Measurements from ENCODE around the gene LRRC38.

LRRC38 gene

DNA sequence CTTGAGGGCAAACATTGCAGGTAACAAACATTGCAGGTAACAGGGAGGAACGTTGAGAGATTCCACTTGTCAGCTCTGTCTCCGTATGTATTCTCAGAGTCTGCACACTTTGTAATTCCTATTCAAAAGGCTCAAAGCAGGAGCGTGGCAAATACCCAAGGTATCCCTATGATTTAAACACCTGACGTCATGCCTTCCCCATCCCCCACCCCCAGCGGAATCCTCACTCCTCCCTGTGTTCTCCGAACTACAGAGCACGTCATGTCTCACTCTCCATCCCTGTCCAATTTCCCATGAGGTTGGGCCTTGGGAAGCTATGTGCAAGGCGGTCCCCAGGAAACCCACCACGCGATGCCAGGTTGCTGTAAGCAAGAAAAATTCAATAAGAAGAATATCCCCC is 2.8 kb upstream of the LRRC38 start:
- no peak for DNase-seq (ENCODE audit: low read depth)

DNA sequence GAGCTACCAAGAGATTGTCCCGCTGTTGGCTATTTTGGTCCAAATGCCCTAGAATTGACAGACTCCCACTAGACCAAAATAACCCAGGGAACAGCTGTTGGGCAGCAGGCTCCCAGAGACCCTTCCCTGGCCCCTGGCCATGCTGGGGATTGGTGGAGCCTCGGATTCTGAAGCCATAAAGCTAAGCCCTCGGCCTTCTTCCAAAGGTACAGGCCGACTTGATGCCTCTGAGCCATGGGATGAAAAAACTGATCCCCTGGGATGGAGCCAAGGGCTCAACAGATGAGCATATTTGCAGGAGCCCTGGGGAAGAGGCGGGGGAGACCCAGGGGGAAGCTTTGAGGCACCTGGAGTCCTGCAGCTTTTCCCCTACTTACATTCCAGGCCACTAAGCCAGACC is 1.0 kb upstream of the LRRC38 start:
- no peak for DNase-seq (ENCODE audit: low read depth)

DNA sequence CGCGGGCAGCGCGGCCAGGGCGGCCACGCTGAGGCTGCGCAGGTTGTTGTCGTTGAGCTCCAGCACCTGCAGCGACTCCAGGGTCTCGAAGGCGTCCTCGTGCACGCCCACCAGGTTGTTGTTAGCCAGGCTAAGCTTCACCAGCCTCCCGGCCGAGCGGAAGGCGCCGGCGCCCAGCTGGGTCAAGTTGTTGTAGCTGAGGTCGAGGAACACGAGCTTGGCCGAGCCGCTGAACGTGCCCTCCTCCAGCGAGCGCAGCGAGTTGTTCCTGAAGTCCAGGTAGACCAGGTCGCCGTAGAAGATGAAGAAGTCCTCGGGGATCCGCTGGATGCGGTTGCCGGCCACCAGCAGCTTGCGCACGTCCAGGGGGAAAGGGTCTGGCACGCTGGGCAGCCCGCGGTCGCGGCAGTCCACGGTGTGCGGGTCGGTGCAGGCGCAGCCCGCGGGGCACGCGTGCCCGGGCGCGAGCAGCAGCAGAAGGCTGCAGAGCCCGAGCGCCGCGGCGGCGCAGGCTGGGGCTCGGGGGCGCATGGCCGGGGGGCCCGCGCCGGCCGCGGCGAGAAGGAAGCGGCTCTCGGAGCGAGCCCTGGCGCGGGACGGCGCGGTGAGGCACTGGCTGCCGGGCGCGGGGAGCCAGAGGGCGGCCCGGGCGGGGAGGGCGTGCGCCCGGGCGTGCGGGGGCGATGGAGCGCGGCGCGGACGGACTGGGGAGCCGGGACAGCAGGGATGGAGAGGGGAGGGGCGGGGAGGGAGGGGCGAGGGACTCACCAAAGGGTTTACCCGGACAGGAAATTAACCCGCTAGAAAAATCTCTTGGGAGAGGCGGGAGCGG is 524 bp downstream of the LRRC38 start:
- no peak for DNase-seq (ENCODE audit: low read depth)

DNA sequence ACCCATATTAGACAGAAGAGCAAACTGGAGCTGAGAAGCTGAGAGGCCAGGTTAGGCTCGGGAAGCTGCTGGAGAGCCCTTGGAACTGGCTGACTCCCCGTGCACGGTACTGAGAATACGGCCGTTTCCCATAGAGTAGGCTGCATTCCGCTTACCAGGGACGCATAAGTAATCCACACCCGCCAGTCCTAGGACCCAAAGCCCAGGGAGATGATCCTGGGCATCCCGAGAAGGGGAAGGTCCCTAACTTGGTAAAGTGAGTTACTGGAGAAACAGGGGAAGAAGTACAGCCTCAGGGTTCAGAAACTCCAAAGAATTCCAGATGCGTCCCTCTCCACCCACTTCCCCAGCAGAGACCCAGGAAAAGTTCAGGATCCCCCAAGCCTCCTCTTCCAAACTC is 1.3 kb downstream of the LRRC38 start:
- no peak for DNase-seq (ENCODE audit: low read depth)

DNA sequence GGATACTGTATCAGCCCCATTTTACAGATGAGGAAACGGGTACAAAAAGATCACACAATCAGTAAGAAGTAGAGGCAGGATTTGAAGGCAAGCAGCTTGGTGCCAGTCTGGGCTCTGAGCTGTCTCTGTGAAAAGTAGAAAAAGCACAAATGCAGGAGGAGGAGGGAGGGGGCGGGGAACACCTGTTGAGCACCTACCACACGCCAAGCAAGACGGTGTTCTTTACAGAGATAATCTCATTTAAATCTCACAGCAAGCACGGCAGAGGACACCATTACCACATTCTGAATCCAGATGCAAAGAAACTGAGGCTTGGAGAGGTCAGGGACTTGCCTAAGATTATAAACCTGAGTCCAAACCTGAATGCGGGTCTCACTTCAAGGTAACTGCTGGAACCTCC is 3.3 kb downstream of the LRRC38 start:
- no peak for DNase-seq (ENCODE audit: low read depth)

DNA sequence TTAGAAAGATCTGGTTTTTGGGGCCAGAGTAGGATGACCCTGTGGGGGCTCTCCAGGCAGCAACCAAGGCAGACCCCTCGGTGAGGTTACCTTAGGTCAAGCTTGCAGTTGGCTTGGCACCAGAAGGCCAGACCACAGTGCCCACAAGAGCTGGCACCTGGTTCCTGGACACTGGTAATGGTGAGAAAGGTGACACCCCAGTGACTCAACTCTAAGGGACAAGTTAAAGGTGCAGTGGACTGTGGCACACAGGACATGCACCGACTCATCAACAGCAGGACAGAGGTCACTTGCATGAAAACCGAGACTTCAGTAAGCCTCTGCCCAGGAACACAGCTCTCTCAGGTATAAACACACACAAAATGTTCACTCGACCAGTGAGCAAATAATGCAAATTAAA is 6.7 kb downstream of the LRRC38 start:
- DNase-seq (ENCODE audit: low read depth): no peak

DNA sequence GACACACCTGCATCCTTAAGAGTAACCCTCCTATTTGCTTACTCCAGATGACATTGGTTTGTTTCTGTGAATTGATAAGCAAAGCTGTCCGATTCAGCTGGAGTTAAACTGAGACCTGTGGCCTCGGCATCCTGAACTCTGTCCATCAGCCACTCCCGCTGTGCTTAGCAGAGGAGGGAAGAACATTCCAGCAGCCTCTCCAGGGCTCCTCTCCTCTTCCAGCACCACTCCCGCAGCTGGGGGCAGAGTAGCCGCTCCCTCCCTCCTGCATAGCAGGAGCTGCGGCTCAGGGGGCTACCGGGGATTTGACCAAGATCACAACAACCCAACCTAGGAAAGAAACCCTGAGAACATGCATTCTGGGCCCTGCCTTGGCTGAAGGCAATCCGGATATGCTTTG is 8.8 kb downstream of the LRRC38 start:
- no peak for DNase-seq (ENCODE audit: low read depth)

DNA sequence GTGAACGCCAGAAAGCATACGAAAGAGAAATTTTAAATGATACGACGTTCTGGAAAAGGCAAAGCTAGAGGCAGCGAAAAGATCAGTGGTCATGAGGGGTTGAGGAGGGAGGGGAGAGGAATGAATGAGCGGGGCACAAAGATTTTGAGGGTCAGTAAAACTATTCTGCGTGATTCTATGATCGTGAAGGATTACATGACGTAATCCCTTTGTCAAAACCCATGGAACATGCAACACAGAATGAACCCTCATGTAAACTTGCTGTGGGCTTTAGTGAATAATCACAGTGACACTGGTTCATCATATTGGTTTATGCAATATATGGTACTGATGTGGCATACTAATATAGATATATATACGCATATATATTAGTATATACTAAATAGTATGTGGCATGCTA is 13.0 kb downstream of the LRRC38 start:
- DNase-seq (ENCODE audit: low read depth): no peak

DNA sequence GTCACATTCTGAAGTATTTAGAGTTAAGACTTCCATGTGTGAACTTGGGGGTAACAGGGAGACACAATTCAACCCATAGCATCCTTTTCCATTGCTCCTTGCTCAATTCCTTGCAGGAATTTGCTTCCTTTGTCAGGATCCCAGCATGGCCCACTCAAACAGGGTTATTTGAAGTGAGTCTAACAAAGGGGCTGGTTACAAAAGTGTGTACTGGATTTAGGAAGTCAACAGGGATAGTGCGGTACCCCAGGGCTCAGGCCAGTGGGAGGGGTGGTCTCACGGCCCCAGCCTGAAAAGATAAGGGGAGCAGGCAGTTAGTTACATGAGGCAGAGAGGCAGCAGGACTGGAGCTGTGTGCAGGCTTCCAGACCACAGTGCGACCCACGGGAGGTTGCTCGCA is 14.4 kb downstream of the LRRC38 start:
- DNase-seq (ENCODE audit: low read depth): no peak

DNA sequence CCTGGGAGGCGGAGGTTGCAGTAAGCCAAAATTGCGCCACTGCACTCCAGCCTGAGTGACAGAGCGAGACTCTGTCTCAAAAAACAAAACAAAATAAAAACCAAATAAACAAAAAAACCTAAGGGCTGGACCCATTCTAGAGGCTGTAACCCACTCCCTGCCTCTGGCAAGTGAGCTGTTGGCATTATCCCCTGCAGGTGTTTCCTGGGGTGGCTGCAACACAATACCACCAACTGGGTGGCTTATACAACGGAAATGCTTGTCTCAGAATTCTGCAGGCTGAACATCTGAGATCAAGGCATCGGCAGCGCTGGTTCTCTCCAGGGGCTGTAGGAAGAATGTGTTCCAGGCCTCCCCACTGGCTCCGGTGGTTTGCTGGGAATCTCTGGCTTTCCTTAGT is 15.2 kb downstream of the LRRC38 start:
- no peak for DNase-seq (ENCODE audit: low read depth)

DNA sequence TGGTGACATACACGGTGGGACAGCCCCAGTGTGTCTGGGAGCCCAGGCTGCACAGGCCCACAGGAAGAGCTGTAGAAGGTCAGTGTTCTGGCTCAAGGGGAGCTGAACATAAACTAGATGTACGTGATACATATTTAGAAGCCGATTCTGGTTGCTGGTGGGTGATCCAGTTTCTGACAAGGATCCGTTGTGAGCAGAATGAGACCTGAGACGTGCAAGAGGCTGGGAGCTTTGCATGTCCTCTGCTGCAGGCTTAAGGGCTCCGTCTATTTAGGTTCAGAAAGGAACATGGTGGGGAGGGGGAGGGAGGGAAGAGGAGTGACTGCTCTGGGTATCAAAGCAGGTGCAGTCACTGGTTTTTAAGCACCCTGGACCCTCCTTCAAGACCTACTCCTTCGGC is 18.6 kb downstream of the LRRC38 start:
- no peak for DNase-seq (ENCODE audit: low read depth)

DNA sequence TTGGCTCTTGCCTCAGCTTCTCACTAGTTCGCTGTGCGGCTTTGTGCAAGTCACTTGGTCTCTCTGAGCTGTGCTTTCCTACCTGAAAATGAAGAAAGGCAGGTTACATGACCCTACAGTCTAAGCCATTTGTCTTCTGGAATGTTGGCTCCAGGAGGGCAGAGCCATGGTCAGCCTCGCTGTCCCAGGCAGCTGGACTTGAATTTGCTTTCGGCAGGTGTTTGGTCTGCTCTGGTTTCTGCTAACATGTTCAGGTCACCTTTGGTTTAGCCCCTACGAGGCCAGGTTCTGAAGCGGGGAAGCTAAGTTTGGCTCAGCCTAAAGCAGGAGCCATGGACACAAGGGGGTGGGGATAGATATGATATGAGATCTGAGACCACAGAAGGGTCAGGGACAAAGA is 19.1 kb downstream of the LRRC38 start:
- no peak for DNase-seq (ENCODE audit: low read depth)

DNA sequence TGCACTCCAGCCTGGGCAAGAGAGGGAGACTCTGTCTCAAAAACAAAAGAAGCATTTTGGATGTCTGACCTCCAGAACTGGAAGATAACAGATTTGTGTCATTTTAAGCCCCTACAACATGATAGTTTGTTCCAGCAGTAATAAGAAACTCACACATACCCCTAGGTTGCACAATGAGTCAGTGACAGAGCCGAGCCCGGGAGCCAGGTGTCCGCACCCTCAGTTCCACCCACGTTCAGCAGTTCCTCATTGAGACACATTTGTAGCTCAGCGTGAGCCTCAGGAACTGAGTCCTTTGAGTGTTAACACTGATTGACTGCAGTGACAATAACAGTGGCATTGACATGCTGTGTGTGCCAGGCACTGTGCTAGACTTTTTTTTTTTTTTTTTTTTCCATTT is 19.8 kb downstream of the LRRC38 start:
- no peak for DNase-seq (ENCODE audit: low read depth)

DNA sequence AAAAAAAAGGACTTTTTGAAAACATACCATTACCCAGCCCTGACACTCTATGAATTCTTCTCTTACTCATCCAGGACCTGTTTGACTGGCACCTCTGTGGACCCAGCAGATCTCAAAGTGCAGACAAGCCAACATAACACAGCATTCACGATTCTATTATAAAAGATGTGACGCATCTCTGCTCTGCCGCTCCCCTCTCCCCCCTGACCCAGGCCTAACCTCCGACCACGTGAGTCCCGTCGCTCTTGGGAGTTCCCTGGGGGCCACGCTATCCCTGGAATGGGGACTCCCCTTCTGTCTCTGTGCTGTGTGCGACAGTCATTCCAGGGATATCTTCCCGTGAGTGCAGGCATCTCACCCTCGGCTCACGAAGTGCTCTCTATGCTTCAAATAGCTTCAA is 21.1 kb downstream of the LRRC38 start:
- no peak for DNase-seq (ENCODE audit: low read depth)

DNA sequence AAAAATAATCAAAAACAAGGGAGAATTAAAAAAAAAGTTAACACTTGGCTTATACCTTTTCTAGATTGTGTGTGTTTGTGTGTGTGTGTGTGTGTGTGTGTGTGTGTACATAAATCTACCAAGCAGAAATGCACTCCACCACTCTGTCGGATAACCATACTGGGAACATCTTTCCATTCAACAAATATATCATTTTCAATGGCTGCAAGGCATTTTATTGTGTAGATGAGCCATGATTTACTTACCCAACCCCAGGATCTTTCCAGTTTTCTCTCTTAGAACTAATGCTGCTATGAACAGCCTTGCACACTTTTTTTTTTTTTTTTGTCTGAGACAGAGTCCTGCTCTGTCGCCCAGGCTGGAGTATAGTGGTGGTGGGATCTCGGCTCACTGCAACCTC is 25.8 kb downstream of the LRRC38 start:
- no peak for DNase-seq (ENCODE audit: low read depth)

DNA sequence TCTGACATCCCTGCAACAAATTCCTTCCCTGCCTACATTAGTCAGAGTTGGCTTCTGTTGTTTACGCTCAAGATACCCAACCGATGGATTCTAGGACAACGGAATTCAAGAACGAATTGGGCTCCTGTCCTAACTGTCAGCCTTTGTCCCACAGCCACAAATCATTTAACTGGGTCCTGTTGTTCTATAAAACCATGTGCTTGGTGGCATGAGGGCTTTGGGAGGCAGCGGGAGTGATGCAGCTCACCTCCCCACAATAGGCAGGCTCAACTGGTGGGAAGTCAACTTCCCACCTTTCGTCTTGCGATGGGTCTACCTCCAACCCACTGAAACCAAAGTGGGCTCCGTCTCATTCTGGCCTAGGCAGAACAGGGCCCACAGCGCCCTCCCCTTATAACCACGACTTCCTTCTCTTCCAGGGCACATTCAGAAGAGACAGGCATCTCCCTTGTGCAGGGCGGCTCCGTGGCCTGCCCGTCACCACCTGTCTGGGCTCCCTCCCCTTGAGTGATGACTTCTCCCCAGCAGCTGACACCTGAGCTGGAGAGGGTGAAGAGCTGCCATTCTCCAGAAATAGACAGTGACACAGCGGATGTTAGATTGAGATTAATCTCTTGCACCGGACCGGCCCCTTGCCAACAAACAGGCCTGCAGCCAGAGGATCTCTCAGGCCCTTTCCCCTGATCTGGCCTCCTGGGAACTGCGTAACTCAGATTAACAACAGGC is 26.5 kb downstream of the LRRC38 start:
- no peak for DNase-seq (ENCODE audit: low read depth)

DNA sequence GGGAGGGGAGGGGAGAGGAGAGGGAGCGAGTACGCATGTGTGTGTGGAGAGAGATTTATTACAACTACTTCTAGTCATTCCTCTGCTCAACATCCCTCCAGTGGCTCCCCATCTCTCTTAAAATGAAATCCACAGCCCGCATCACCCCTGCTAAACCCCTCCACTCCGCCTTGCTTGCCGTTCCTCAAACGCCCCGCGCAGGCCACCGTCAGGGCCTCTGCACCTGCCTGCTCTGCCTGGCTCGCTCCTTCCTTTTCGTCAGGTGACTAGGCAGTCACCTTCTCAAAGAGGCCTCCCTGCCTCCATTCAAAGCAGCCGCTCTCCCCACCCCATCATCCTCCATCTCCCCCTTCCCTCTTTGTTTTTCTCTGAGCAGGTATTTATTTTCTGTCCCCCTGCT is 29.9 kb downstream of the LRRC38 start:
- DNase-seq (ENCODE audit: low read depth): no peak

DNA sequence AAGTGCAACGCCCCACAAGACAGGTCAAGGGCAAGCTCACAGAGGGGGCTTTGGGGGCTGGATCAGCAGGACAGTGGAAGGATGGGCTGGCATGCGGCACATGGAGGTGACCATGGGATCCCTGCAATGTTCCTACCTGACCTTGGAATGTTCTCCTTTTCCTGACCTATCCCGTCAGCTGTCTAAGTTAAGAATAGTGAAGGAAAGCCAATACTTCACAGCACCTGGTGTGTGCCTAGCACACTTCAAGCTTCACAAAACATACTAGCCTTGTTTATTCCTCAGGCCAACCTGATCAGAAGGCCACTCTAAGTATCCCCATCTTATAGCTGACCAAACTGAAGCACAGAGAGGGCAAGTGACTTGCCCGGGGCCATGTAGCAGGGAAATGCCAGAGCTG is 31.2 kb downstream of the LRRC38 start:
- no peak for DNase-seq (ENCODE audit: low read depth)

DNA sequence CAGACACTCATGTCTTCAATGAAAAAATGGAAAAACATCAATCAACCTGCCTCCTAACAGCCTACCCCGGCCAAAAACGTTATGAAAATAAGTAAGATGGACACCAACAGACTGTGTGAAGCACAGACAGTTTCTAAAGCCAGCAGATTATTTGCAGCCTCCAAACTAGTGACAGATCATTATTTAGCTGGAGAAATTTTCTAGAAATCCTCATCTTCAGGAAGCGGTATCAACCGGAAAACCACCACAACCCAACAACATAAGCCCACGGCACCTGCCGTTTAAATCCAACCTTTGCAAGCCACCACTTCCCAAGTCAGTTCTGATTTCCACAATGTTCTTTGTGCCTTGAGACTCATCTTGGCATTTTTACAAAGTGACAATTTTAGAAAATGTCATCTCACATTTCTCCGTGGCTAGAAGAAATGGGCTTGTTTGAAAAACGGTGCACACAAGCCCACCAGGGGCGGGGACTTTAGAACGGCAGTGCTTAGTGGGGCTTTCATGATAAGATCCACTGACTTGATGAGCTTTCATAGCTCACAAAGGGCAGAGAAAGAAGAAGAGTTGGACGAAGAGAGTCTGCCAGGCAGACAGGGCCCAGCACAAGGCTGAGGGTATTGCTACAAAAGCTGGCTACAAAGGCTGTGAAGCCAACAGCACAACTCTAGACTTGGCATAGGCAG is 34.5 kb downstream of the LRRC38 start:
- DNase-seq (ENCODE audit: low read depth): no peak

DNA sequence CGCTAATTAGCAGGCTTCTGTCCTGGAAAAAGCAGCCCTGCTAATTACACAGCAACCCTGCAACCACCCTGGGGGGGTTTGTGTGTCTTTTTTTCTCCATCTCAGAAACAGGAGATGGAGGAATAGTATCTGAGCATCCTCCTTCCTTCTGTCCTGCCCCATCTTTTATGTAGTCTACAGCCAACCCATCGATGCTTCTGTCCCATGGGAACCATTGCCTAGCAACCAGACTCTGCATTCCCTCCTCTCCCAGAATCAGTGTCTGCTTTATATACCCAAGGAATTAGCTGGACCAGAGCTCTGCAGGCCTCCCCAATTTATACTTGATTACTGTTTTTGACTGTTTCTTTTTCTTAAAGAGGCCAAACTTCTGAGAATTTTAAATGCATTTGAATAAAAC is 35.1 kb downstream of the LRRC38 start:
- no peak for DNase-seq (ENCODE audit: low read depth)

DNA sequence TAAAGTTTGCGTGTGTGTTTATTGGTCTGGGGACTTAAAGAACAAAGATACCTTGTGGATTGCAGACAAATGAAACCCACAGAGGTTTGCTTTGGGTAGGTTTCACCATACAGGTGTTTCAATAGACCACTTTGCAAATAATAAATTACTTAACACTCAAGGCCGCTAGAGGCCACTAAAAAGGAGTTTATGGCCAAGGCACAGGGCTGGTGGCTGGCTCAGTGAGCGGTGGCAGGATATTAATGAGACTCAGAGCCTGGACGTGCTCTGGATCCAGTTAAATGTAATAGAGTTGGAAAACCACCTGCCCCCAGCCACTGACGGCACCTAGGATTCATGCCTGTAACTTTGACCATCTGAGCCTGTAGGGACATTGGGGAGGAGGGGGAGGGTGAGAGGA is 44.5 kb downstream of the LRRC38 start:
- DNase-seq (ENCODE audit: low read depth): no peak

DNA sequence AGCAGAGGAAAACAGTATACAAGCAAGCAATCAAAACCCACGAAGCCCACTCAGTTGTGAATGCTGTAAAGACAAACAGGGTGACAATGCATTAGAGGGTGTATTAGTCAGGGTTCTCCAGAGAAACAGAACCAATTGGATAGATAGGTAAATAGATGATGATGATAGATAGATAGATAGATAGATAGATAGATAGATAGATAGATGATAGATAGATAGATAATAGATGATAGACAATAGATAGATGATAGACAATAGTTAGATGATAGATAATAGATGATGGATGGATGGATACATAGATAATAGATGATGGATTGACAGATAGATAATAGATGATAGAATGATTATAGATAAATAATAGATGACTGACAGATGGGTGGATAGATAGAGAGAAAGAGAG is 48.3 kb downstream of the LRRC38 start:
- DNase-seq (ENCODE audit: low read depth): no peak

DNA sequence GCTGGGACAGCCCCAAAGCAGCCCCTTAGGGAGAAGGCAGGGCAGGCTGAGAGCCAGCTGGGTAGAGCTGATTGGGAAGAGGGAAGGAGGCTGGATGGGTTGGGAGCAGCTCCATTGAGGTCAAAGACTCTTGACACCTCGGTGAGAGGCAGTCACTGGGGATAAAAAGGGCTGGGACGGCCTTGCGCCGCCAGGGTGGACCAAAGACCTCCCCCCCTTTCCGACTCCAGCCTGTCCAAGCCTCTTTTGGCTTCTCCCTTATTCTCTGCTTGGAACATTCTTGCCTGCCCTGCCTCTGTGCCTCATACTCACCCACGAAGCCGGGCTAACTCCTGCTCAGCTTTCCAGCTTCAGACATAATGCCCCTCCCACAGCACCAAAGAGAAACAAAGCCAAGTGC is 51.1 kb downstream of the LRRC38 start:
- no peak for DNase-seq (ENCODE audit: low read depth)
